ENCODE data around the gene OCRL. TPM values are rescaled to one million over a fixed set of nuclear protein-coding genes. Genes with fewer than 3 reads are reported as not detected.

Gene OCRL
- total RNA-seq, 1 experiment from 2014 or later = 53.7 TPM

DNA sequence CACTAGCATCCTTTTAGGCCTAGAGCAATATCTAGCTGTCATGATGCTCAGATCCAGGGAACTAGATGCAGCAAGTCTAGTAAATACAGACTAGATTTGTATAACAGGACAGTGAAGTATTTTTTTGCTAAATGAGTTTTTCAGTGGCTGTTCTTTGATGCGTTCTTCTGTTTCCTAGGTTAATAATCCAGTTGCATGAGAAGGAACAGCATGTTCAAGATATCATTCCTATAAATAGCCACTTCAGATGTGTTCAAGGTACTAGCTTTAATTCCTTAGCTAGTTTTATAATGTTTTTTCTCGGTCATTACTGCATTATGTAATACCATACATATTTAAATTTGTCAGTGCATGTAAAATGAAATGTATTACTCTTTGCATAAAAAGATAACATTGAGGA, 4.7 kb downstream of the OCRL start:
- Histone ChIP-seq H3K36me3 (ENCODE audit: control insufficient read depth, insufficient read depth, low read length) (peaks cover 8% of the 10 kb centered on the region), H3K9me3 (ENCODE audit: control insufficient read depth, insufficient read depth, low read depth, low read length) (no peaks in the 10 kb centered on the region), H3K27me3 (ENCODE audit: control insufficient read depth, insufficient read depth, low read length) (no peaks in the 10 kb centered on the region), H3K27ac (ENCODE audit: low read length) (no peak overlapping the region), H3K4me1 (ENCODE audit: control insufficient read depth, insufficient read depth, low read length) (peaks cover 10% of the 10 kb centered on the region), H3K4me3 (ENCODE audit: low read depth in 2 of 2, low read length in 2 of 2) (no peak overlapping the region)
- in situ Hi-C loops (cut with HindIII; ENCODE audit: low pct_unique_long_range_greater_than_20kb, low sequenced_read_pairs) (no loop called here), intact Hi-C loops (cut with micrococcal nuclease; ENCODE audit: unreplicated experiment) (no loop called here)
- CTCF ChIA-PET = no interaction called here
- BruUV-seq (replicated peaks) = no TSS peak
- DNase-seq (ENCODE audit: low read depth, low spot score) (no peak), ATAC-seq (no peak)
- POLR2A ChIA-PET = no interaction called here
- TF ChIP-seq POLR2AphosphoS5 (IDR thresholded peaks at IDR 0.05; ENCODE audit: low read depth, low read length) (no peak), TCF7L2 (IDR thresholded peaks at IDR 0.05; ENCODE audit: low read depth, low read length) (no peak), SIN3A (IDR thresholded peaks at IDR 0.05; ENCODE audit: borderline replicate concordance, insufficient read depth, low read depth, low read length) (no peak)
- TF ChIP-seq, protein P1, sequence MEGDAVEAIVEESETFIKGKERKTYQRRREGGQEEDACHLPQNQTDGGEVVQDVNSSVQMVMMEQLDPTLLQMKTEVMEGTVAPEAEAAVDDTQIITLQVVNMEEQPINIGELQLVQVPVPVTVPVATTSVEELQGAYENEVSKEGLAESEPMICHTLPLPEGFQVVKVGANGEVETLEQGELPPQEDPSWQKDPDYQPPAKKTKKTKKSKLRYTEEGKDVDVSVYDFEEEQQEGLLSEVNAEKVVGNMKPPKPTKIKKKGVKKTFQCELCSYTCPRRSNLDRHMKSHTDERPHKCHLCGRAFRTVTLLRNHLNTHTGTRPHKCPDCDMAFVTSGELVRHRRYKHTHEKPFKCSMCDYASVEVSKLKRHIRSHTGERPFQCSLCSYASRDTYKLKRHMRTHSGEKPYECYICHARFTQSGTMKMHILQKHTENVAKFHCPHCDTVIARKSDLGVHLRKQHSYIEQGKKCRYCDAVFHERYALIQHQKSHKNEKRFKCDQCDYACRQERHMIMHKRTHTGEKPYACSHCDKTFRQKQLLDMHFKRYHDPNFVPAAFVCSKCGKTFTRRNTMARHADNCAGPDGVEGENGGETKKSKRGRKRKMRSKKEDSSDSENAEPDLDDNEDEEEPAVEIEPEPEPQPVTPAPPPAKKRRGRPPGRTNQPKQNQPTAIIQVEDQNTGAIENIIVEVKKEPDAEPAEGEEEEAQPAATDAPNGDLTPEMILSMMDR (IDR thresholded peaks at IDR 0.05) = no peak
- TF ChIP-seq, protein P2, sequence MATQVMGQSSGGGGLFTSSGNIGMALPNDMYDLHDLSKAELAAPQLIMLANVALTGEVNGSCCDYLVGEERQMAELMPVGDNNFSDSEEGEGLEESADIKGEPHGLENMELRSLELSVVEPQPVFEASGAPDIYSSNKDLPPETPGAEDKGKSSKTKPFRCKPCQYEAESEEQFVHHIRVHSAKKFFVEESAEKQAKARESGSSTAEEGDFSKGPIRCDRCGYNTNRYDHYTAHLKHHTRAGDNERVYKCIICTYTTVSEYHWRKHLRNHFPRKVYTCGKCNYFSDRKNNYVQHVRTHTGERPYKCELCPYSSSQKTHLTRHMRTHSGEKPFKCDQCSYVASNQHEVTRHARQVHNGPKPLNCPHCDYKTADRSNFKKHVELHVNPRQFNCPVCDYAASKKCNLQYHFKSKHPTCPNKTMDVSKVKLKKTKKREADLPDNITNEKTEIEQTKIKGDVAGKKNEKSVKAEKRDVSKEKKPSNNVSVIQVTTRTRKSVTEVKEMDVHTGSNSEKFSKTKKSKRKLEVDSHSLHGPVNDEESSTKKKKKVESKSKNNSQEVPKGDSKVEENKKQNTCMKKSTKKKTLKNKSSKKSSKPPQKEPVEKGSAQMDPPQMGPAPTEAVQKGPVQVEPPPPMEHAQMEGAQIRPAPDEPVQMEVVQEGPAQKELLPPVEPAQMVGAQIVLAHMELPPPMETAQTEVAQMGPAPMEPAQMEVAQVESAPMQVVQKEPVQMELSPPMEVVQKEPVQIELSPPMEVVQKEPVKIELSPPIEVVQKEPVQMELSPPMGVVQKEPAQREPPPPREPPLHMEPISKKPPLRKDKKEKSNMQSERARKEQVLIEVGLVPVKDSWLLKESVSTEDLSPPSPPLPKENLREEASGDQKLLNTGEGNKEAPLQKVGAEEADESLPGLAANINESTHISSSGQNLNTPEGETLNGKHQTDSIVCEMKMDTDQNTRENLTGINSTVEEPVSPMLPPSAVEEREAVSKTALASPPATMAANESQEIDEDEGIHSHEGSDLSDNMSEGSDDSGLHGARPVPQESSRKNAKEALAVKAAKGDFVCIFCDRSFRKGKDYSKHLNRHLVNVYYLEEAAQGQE (IDR thresholded peaks at IDR 0.05; ENCODE audit: insufficient read depth in 1 of 2, low read depth in 2 of 2, low read length in 1 of 2) = no peak

DNA sequence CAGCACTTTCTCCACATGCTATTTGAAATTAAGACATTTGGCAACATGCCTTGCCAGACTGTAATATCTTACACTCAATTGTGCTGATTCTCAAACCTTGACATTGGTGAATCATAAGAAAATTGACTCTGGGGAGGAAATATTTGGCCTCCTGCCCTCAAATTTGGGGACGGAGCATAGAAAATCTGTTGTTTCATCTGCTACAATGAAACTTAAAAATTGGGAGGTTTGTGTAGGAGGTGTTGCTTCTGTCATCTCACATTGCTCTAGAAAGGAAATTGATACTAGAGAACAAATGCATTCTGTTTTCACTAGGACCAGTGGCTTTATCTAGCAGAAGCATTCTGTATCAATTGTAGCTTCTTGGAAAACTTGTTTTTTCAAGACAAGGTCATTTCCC, 5.3 kb downstream of the OCRL start:
- ChIA-PET POLR2A (interaction anchor here (0.6 kb wide), 1 partner anchor 32 kb away, joined by 3 read pairs; no protein-coding TSS in a partner anchor), CTCF (no interaction called here)
- in situ Hi-C loops (cut with HindIII; ENCODE audit: low pct_unique_long_range_greater_than_20kb, low sequenced_read_pairs) (no loop called here), intact Hi-C loops (cut with micrococcal nuclease; ENCODE audit: unreplicated experiment) (no loop called here)
- Histone ChIP-seq H3K4me3 (ENCODE audit: low read depth in 2 of 2, low read length in 2 of 2) (no peak overlapping the region), H3K27me3 (ENCODE audit: control insufficient read depth, insufficient read depth, low read length) (no peaks in the 10 kb centered on the region), H3K4me1 (ENCODE audit: control insufficient read depth, insufficient read depth, low read length) (peaks cover 9% of the 10 kb centered on the region; the same call in 1 of the 2 replicates), H3K36me3 (ENCODE audit: control insufficient read depth, insufficient read depth, low read length) (peaks cover 13% of the 10 kb centered on the region), H3K9me3 (ENCODE audit: control insufficient read depth, insufficient read depth, low read depth, low read length) (no peaks in the 10 kb centered on the region), H3K27ac (ENCODE audit: low read length) (no peak overlapping the region)
- no peak for ATAC-seq
- no peak for DNase-seq (ENCODE audit: low read depth, low spot score)
- no TSS peak for BruUV-seq (replicated peaks)
- TF ChIP-seq, protein P2 (IDR thresholded peaks at IDR 0.05; ENCODE audit: insufficient read depth in 1 of 2, low read depth in 2 of 2, low read length in 1 of 2) = no peak
- TF ChIP-seq, protein P1 (IDR thresholded peaks at IDR 0.05) = no peak
- no peak for TF ChIP-seq SIN3A (IDR thresholded peaks at IDR 0.05; ENCODE audit: borderline replicate concordance, insufficient read depth, low read depth, low read length)
- no peak for TF ChIP-seq TCF7L2 (IDR thresholded peaks at IDR 0.05; ENCODE audit: low read depth, low read length)
- TF ChIP-seq POLR2AphosphoS5 (IDR thresholded peaks at IDR 0.05; ENCODE audit: low read depth, low read length) = no peak

All from Panc1 (cell line).